HCT116 (cell line): ENCODE measurements around the gene CTIF. TPM values are rescaled to one million over a fixed set of nuclear protein-coding genes. Genes with fewer than 3 reads are reported as not detected.

Experiments used
- ATAC-seq: fragments of 200-7000 bp; cut with Tn5 transposase; 2 replicates; pipeline ENCODE4 v1.9.1; 2020; ENCODE audit warnings: mild to moderate bottlenecking, moderate library complexity
- BruUV-seq: library from RNA; stranded (reverse); fragments of 400-500 nt; replicated peaks from 2 replicates; lab custom pipeline; 2021; lab: Mats Ljungman, UMichigan
- CTCF ChIA-PET: fragments of 300-600 bp; sonication (Branson Sonifier 250); formaldehyde crosslinking; loops from one replicate; lab custom pipeline; 2021; ENCODE audit warnings: antibody characterized with exemption; lab: Charles Lee
- POLR2A ChIA-PET: fragments of 300-600, 350-600 bp; sonication (Branson Sonifier 250); formaldehyde crosslinking; loops from one replicate; lab custom pipeline; 2021; ENCODE audit warnings: antibody characterized with exemption; lab: Charles Lee
- RAD21 ChIA-PET, 2 experiments: fragments of 300-600 bp; sonication (Branson Sonifier 250); formaldehyde crosslinking; loops; one replicate each; lab custom pipeline; 2023; ENCODE audit warnings: low total read pairs in 2 of 2; ENCODE audit not compliant: uncharacterized antibody in 2 of 2, unreplicated experiment in 2 of 2, low non-redundant PET in 1 of 2; lab: Charles Lee
- DNase-seq: peaks from one replicate; pipeline ENCODE4 v3.0.0-alpha.2; 2010; ENCODE audit warnings: low read depth, low spot score
- H2AFZ ChIP-seq: fragments of 200-600 bp; shearing (Covaris generic), sonication (generic); 2 replicates; pipeline ENCODE4 v1.6.1; 2017; ENCODE audit warnings: low read depth, mixed run types, mixed read lengths, antibody characterized with exemption, low read length; ENCODE audit not compliant: poor library complexity, severe bottlenecking
- H3K27ac ChIP-seq: 2 replicates; pipeline ENCODE4 v1.5.1; 2012; ENCODE audit warnings: low read depth, low read length
- H3K27me3 ChIP-seq: fragments of 200-600 bp; sonication (generic); 2 replicates; pipeline ENCODE4 v1.6.1; 2016; ENCODE audit warnings: mixed run types, low read length, mixed read lengths; ENCODE audit not compliant: insufficient read depth
- H3K36me3 ChIP-seq, 2 experiments: fragments of 200-500 bp in 1 of 2; fragments of 200-600 bp in 1 of 2; sonication (Bioruptor generic) in 1 of 2; sonication (generic) in 1 of 2; 2 replicates each; pipeline versions ENCODE4 v1.5.1 to v1.6.1; 2014 to 2016; ENCODE audit warnings: low read length in 2 of 2, inconsistent platforms in 1 of 2, mixed read lengths in 1 of 2, mixed run types in 1 of 2; ENCODE audit not compliant: insufficient read depth in 2 of 2, control insufficient read depth in 1 of 2
- H3K4me1 ChIP-seq, 2 experiments: fragments of 200-600 bp in 1 of 2; sonication (generic) in 1 of 2; 2 replicates each; pipeline versions ENCODE4 v1.5.1 to v1.6.1; 2012 to 2017; ENCODE audit warnings: low read length in 2 of 2, inconsistent platforms in 1 of 2, mild to moderate bottlenecking in 1 of 2, mixed read lengths in 1 of 2, mixed run types in 1 of 2, moderate library complexity in 1 of 2; ENCODE audit not compliant: insufficient read depth in 2 of 2, control insufficient read depth in 1 of 2
- H3K4me2 ChIP-seq: fragments of 200-600 bp; sonication (generic); 2 replicates; pipeline ENCODE4 v1.6.1; 2017; ENCODE audit warnings: mixed run types, low read length, mixed read lengths
- H3K4me3 ChIP-seq, 2 experiments: fragments of 200-600 bp in 1 of 2; sonication (generic) in 1 of 2; replicated peaks in 1 of 2; 2 replicates each; pipeline ENCODE4 v1.5.1; 2011 to 2016; ENCODE audit warnings: low read length in 2 of 2, control low read depth in 1 of 2, low read depth in 1 of 2, mild to moderate bottlenecking in 1 of 2, mixed read lengths in 1 of 2, mixed run types in 1 of 2
- H3K79me2 ChIP-seq: fragments of 200-600 bp; sonication (generic); 2 replicates; pipeline ENCODE4 v1.6.1; 2017; ENCODE audit warnings: mild to moderate bottlenecking, mixed run types, low read length, moderate library complexity, mixed read lengths; ENCODE audit not compliant: insufficient read depth
- H3K9ac ChIP-seq: fragments of 200-600 bp; sonication (generic); 2 replicates; pipeline ENCODE4 v1.6.1; 2016; ENCODE audit warnings: low read length, mixed read lengths
- H3K9me2 ChIP-seq: fragments of 200-600 bp; sonication (generic), shearing (Covaris generic); 2 replicates; pipeline ENCODE4 v1.6.1; 2017; ENCODE audit warnings: mixed run types, mild to moderate bottlenecking, moderate library complexity; ENCODE audit not compliant: insufficient read depth
- H3K9me3 ChIP-seq, 2 experiments: fragments of 200-500 bp in 1 of 2; fragments of 200-600 bp in 1 of 2; sonication (Bioruptor generic) in 1 of 2; sonication (generic) in 1 of 2; 2 replicates each; pipeline ENCODE4 v1.6.1; 2014 to 2017; ENCODE audit warnings: low read length in 2 of 2, mixed read lengths in 2 of 2, inconsistent platforms in 1 of 2, low read depth in 1 of 2, mild to moderate bottlenecking in 1 of 2, mixed run types in 1 of 2, moderate library complexity in 1 of 2; ENCODE audit not compliant: control insufficient read depth in 1 of 2, insufficient read depth in 1 of 2
- H4K20me1 ChIP-seq: fragments of 200-600 bp; sonication (generic), shearing (Covaris generic); 2 replicates; pipeline ENCODE4 v1.6.1; 2017; ENCODE audit warnings: mixed run types, mild to moderate bottlenecking, moderate library complexity; ENCODE audit not compliant: insufficient read depth
- ATF3 ChIP-seq: IDR thresholded peaks from 2 replicates; pipeline ENCODE4 v1.6.1; 2012
- CBX3 ChIP-seq: IDR thresholded peaks from 2 replicates; pipeline ENCODE4 v1.6.1; 2012; ENCODE audit warnings: low read depth
- EZH2 ChIP-seq: fragments of 200-600 bp; sonication (generic); IDR thresholded peaks from 2 replicates; pipeline ENCODE4 v1.6.1; 2017; ENCODE audit warnings: antibody characterized with exemption, mixed run types
- POLR2AphosphoS5 ChIP-seq: IDR thresholded peaks from 2 replicates; pipeline ENCODE4 v1.6.1; 2011; ENCODE audit warnings: mild to moderate bottlenecking, low read depth, low read length, moderate library complexity
- REST ChIP-seq: IDR thresholded peaks from 2 replicates; pipeline ENCODE4 v1.6.1; 2012; ENCODE audit warnings: low read depth
- SP1 ChIP-seq: IDR thresholded peaks from 2 replicates; pipeline ENCODE4 v1.6.1; 2012; ENCODE audit warnings: low read depth
- YY1 ChIP-seq: IDR thresholded peaks from 2 replicates; pipeline ENCODE4 v1.6.1; 2011; ENCODE audit warnings: low read length, low read depth, moderate library complexity, mild to moderate bottlenecking; ENCODE audit not compliant: insufficient replicate concordance; ENCODE audit errors: extremely low read depth
- intact Hi-C: fragments of 100-400 bp; cut with micrococcal nuclease; formaldehyde crosslinking; loops from 2 replicates; pipeline ENCODE4 v1.10.0; 2022
- total RNA-seq: library from RNA; stranded (reverse); gene quantifications from one replicate; pipeline ENCODE4 v1.2.1, GENCODE V29; 2021; ENCODE audit not compliant: unreplicated experiment

The CTIF gene
- total RNA-seq, 1 experiment from 2014 or later = 19.7 TPM

GRCh38 chr18:48821845-48822244 is 283.0 kb downstream of the CTIF start:
- Histone ChIP-seq H3K4me1 (no peaks in the 10 kb centered on the region), H3K9me3 (no peaks in the 10 kb centered on the region), H3K4me2 (no peak overlapping the region), H3K27ac (no peak overlapping the region), H2AFZ (no peak overlapping the region), H3K4me3 (no peak overlapping the region), H3K9ac (no peak overlapping the region), H3K27me3 (no peaks in the 10 kb centered on the region), H4K20me1 (no peaks in the 10 kb centered on the region), H3K9me2 (no peaks in the 10 kb centered on the region), H3K79me2 (no peaks in the 10 kb centered on the region), H3K36me3 (no peaks in the 10 kb centered on the region)
- CTCF ChIA-PET = no interaction called here
- no peak for ATAC-seq
- no peak for DNase-seq
- no TSS peak for BruUV-seq
- POLR2A ChIA-PET = no interaction called here
- RAD21 ChIA-PET = no interaction called here
- no peak for TF ChIP-seq SP1
- TF ChIP-seq CBX3 = no peak
- no peak for TF ChIP-seq ATF3
- no peak for TF ChIP-seq REST
- TF ChIP-seq POLR2AphosphoS5 = no peak
- TF ChIP-seq EZH2 = no peak
- no peak for TF ChIP-seq YY1
- intact Hi-C loops = no loop called here
